HG02623 (cell line): ENCODE measurements around the gene TIMM44.

ENCODE experiments used
- ATAC-seq: cut with Tn5 transposase; IDR thresholded peaks from one replicate; pipeline ENCODE4 v1.9.1; 2021; ENCODE audit warnings: moderate library complexity; ENCODE audit not compliant: unreplicated experiment

The TIMM44 gene

GRCh38 chr19:7915250-7916102, 28.0 kb downstream of the TIMM44 start:
- ATAC-seq = no peak

DNA sequence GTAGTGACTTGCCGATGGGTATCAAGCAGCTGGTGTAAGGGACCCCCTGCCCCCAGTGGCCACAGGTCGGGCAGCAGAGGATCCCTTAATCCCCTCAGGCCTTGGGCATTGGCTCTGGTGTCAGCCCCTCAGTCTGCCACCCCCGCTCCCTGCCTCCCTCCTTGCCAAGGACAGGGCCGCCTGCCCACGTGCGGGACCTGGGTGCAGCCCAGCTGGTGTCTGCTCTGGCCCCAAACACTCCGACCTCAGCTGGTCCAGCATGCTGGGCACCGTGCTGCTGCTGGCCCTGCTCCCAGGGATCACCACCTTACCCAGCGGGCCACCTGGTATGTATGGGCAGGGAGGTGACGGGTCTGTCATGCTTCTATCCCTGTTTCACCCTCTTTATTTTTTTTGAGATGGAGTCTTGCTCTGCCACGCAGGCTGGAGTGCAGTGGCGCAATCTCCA, 28.8 kb downstream of the TIMM44 start, which contains the start of gene TGFBR3L:
TSS of gene TGFBR3L (plus strand) at position 233 of the 448 bp plus-strand sequence.
- ATAC-seq = no peak

GRCh38 chr19:7914099-7914498, 29.4 kb downstream of the TIMM44 start:
- ATAC-seq = no peak

GRCh38 chr19:7913652-7914051, 29.8 kb downstream of the TIMM44 start:
- no peak for ATAC-seq

GRCh38 chr19:7912697-7913564, 30.5 kb downstream of the TIMM44 start:
- ATAC-seq = no peak

GRCh38 chr19:7912144-7912696, 31.2 kb downstream of the TIMM44 start:
- no peak for ATAC-seq

DNA sequence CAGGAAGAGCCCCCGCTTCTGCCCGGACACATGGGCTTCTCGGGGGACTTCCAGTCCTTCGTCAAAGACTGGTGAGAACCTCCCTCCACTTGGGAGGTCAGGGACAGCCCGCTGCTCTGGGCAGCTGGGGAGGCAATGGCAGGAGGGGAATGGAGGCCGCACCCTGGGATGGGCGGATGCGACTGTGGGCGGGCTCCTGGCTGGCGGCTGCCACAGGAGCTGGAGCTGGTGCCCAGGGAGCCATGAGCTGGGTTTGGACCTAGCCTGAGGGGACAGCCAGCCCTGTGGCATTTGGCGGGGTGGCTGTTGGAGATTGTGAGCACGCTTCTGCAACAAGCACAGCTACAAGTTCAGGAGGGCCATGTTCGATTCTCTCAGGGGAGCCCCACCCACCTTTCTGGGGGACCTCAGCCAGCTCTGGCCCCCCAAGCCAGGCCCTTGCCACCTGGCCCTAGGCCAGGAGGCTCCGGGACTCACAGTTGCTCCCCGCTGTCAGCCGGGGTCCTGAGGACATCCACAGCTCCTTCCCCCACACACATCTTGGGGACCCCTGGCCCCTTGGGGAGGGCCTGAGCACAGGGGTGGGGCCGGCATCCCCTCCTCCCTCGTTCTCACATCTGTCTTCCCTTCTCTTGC, 31.8 kb downstream of the TIMM44 start:
- ATAC-seq = no peak

DNA sequence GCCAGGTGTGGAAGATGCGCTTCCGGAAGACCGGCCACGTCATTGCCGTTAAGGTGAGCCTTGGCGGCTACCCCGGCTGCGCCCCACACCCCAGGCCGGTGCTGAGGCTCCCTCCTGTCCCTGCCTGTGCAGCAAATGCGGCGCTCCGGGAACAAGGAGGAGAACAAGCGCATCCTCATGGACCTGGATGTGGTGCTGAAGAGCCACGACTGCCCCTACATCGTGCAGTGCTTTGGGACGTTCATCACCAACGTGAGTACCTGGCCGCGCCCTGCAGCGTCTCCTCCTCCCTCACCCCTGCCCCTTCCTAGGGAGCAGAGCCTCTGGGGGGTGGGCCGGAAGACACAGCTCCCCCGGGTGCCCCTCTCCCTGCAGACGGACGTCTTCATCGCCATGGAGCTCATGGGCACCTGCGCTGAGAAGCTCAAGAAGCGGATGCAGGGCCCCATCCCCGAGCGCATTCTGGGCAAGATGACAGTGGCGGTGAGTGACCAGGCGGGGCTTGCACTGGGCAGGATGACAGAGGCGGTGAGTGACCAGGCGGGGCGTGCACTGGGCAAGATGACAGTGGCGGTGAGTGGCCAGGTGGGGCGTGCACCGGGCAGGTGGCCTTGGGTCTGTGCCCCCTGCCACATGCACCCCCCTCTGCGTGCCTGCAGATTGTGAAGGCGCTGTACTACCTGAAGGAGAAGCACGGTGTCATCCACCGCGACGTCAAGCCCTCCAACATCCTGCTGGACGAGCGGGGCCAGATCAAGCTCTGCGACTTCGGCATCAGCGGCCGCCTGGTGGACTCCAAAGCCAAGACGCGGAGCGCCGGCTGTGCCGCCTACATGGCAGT, 32.9 kb downstream of the TIMM44 start:
- no peak for ATAC-seq

DNA sequence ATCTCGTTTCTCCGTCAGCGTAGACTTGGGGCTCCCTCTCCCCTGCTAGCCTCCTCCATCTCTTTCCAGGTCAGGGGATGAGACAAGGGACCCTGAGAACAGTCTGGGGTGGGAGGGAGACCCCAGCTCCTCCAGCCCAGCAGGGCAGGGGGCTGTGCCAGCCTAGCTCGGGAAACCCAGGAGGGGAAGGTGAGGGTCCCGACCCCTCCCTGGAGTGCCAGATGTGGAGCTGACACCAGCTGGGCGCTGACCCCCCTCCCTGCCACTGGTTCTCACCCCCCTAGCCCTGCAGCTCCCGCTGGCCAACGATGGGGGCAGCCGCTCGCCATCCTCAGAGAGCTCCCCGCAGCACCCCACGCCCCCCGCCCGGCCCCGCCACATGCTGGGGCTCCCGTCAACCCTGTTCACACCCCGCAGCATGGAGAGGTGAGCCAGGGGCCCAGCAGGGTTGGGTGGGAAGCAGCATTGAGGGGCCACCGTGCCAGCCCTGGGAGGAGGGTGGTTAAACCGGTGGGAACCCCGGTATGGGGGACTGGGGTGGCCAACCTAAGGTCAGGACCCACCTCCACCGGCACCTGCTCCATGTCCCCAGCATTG, 33.9 kb downstream of the TIMM44 start:
- ATAC-seq = no peak

DNA sequence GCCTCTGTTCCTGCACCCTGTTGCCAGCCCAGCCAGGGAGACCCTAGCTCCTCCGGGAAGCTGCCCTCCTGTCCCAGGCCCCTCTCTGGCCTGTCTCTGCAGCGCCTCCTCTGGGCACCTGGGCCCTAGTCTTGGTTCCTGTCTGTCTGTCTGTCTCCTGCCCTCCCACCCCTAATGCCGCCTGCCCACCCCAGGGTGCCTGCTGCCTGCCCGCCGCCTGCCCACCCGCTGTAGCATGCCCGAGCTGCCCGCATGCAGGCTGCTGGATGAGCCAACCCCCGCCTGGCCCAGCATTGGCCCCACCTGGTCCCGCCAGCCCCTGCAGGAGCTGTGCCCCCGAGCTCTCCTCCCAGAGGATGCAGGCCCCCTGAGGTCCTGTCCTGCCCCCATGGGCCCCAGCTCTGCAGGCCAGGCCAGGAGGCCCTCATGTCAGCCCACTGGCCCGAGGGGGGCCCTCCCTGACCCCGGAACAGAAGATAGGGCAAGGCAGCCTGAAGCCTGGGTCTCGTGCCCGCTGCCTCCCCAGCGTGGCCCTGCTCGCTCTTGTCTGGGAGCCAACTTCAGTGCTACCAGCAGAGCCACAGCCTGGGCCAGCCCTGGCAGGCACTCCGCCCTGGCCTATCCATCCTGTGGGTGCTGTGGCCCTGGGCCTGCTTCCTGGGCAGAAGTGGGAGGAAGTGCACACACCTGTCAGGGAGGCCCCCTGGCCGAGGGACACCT, 34.6 kb downstream of the TIMM44 start:
- ATAC-seq = no peak

- ATAC-seq = no peak
Measured at GRCh38 chr19:7908078-7908699, 35.3 kb downstream of the TIMM44 start.

DNA sequence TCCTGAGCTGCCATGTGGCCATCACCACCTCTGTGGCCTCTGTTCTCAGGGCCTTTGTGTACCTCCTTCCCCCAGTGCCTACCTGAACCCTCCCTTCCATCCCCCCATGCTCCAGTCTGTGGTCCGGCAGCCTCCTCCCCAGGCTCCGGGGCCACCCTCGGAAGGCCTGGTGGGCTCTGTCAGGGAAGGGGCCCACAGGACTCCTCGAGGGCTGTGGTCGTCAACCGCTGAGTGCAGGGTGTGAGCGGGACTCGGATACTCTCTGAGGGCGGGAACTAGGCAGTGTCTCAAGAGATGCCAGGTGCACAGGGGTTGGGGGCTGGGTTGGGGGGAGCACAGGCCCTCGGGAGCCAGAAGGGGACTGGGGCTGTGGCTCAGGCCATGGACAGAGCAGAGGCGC, 35.9 kb downstream of the TIMM44 start:
- no peak for ATAC-seq

- ATAC-seq = no peak
Measured at GRCh38 chr19:7907122-7907521, 36.3 kb downstream of the TIMM44 start.

DNA sequence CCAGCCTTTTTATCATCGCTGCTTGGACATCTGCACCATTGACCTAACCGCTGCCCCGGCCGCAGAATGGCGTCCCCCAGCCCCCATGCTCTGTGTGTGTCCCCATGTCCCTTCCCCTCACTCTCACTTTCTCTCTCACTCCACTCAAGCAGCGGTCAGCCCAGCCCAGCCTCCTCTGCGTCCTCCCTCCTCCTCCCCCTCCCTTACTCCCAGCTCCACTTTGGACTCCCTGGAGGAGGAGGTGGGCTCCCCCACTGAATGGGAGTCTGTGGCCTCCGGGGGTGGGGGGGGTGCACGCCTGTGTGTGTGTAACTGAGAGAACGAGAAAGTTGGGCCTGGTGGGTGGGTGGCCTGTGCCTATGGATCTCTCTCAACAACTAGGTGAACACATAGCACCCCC, 37.6 kb downstream of the TIMM44 start:
- ATAC-seq = no peak

DNA sequence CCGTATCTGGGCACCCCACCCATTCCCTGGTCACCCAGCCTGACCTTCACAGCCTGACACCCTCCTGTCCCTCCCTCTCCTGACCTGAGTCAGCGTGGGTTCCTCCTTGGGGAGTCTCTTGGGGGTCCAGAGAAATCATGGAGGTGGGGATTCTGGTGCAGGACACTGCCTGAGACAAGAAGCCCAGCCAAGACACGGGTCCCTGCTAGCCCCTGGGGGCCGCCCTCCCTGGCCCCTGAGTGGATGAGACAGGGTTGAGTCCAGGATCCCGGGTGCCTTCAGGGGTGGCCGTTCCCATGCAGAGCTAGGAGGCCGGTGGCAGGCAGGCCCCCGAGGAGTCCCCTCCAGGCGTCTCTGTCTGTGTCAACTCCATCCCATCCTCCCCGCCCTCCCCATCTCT, 38.2 kb downstream of the TIMM44 start:
- no peak for ATAC-seq

DNA sequence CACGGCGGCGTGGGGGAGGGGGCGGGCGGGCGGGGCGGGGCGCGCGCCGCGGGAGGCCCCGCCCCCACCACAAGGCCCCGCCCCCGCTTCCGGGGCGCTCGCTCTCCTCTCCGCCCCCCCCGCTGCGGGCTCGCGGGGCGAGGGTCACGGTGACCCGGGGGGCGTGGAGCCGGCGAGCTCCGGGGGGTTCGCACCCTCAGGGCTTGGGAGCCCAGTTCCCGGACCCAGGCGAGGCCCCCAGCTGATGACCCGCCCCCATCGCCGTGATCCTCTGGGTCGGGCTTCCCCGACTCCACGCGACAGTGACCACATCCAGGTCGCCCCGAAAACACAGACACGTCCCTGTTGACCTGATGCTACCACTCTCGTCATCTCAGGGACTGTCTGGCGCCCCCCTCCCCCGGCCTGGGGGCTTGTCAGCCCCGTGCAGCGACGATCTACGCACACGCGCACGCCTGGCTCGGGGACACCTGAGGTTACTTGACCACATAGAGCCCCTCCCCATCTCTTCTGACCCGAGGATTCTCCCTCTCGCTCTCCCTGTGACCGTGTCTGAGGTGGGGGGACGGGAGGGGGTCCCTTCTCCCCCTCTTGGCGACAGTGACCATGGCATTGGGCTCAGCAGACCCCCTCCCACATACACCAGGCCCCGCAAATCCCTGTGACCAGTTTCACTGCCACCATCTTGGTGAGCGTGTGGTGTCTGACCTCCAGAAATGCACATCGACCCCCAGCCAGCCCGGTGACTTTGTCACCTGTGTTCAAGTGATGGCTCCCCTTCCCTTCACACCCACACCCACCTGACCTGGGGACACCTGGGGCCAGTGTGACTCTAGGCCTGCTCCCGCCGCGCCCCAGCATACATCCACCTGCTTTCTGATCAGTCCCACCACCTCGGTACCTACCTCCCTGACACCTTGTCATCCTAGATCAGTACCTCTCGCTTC, 39.1 kb downstream of the TIMM44 start:
- ATAC-seq = peak; percentile 22

GRCh38 chr19:7903244-7904073, 40.0 kb downstream of the TIMM44 start, which contains the start of gene MAP2K7:
MAP2K7 (plus strand) TSS chr19:7903877; CDS start chr19:7903945, 68 bp downstream.
- peak; percentile 83 for ATAC-seq
